Right kidney (tissue), 1 donor: Measurements from ENCODE around the gene ANGPTL2.

Experiments
- DNase-seq: peaks from one replicate; pipeline ENCODE4 v3.0.0-alpha.2; 2016

ANGPTL2 gene

DNA sequence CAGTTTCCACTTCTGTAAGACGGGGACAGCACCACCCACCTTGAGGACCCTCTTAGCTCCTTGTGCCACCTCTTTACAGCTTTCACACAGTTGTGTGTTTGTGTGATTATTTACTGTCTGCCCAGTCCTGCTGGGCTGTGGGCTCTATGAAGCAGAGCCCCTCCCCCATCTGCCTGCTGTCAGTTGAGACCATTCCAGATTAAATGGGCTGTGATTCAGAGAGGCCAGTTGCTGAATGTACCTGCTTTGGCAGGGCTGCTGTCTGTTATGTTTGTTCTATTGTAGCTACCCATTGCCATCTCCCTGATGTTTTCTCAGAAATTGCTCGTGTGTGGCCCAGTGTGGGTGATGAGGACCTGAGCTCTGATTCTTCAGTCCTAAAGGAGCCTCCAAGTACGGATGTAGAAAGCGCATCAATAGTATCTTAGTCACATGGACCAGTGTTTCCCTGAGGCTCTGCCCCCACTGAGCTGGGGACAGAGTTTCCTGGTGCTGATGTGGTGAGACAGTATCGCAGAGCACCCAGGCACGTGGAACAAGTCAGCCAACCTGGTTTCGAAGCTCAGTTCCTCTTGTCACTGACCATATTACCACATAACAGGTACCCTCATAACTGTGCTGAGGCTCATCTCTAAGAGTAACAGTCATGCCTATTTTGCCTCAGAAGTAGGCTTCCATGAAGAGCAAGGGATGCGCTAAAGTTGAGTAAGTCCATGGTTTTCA, 3.7 kb downstream of the ANGPTL2 start:
- DNase-seq: no peak

DNA sequence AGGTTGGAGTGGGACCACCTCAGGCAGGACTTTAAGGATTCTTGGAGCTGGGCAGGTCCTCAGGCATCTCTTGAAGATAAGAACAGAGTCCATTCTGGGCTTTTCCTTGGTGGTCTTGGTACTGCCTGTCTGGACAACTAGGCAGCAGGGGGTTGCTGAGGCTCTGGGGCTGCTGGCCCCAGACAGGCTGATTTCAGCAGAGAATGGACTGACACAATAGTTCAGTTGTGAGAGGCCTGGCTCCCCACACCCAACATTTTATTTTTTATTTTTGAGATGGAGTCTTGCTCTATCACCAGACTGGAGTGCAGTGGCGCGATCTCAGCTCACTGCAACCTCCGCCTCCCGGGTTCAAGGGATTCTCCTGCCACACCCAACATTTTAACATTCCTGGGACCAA, 4.6 kb downstream of the ANGPTL2 start:
- no peak for DNase-seq

- DNase-seq: no peak
These were observed 5.5 kb downstream of the ANGPTL2 start for GRCh38 chr9:127116957-127117356.

DNA sequence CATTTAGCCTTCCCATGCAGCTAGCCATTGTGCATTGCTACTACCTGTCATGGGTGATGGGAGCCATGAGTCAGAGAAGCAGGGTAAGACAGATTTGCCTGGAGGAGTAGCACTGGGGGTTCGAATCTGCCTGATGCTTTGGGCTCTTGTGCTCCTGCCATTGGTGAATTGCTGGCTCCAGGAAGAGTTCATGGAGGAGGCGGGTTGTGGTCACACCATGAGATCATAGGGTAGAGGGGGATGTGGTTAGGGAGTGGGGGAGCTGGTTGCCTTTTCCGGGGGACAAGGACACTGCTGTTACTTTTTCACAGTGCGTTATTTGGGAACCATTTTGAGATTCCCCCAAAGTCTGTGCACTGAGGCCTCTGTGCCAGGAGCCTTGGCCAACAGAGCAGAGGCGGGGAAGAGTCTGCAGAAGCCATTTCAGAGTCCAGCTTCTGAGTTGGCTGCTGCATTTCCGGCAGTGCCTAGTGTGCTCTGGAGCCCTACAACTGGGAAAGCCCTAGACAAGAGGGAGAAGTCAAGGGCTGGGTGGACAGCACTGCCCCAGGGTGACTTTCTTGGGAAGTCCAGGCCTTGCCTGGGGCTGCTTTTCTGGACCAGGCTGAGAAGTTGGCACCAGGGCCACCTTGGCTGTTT, 6.2 kb downstream of the ANGPTL2 start:
- no peak for DNase-seq

DNA sequence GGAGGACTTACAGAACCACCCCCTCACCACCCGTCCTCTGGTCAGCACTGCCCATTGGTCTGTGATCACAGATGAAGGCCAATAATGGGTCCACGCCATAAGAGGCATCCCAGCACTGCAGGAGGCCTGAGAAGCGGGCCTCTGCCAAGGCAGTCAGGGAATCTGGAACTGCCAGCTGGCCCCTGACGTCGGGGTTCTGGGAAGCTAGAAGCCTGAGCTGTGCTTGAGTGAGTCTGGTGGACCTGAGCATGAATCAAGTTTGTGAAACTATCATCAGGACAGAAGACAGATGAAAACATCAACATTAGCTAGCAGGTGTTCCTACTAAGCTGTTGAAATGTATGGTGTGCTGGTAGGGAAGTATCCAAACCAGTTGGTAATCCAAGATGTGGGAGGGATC, 7.8 kb downstream of the ANGPTL2 start:
- no peak for DNase-seq

GRCh38 chr9:127113191-127113972, 9.1 kb downstream of the ANGPTL2 start:
- DNase-seq: no peak

DNA sequence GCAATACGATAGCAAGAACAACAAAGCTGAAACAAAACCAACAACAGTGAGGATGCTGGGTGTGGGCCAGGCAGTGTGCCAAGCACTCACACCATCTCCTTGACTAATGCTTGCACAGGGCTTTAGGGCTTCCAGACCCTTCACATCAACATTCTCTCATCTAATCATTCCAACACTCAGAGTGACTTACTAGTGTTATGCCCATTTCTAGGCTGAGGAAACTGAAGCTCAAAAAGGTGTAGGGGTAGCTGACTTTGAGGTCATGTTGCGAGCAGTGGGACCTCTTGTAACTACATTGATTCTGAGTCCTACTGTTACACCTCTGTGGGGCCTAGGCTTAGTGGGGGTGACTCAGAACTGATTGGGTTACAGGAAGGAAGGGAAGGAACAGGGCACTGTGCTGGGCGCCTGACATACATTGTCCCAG, 9.7 kb downstream of the ANGPTL2 start:
- DNase-seq: no peak

DNA sequence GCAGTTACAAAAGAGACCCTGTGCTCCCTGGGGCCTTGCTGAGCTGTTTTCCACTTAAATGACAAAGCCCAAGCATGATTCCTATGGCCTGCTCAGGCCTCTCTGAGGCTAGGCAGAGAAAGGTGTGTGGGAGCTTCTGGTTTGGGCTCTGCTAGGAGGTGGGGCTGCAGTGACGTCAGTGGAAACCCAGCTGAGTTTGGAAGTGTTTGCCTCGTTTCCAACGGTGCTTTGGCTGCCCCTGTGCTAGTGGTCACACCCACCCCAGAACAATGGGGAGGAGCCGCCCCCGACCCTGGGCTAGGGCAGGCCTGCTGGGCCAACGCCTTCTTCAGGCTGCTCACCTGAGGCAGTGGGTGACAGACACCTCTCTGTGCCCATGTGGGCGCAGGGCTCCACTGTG, 10.4 kb downstream of the ANGPTL2 start:
- DNase-seq: no peak

DNA sequence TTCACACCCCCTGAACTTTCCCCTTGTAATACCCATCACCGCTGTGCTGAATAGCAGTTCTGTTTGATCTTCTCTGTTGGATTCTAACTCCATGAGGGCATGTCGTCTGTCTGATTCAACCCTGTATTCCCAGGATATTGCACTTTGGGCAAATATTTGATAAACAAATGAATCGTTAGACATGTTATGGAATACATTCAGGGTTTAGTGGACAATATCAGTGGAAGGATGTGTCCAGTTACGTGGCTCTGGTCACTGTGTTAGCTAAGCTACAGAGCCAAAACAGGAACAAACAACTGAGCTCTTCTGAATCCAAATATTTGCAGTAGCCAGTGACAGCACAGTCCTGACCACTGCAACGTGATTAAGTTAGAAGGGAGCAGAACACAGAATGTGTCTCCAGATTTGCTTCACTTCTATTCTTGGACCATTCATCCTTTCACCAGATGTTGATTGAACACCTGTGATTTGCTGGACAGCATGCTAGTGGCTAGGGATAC, 13.2 kb downstream of the ANGPTL2 start:
- no peak for DNase-seq

- no peak for DNase-seq
These were observed 14.2 kb downstream of the ANGPTL2 start for GRCh38 chr9:127107929-127108876.

GRCh38 chr9:127107171-127107928, 15.1 kb downstream of the ANGPTL2 start:
- DNase-seq: no peak

GRCh38 chr9:127106466-127106855, 16.0 kb downstream of the ANGPTL2 start:
- no peak for DNase-seq

DNA sequence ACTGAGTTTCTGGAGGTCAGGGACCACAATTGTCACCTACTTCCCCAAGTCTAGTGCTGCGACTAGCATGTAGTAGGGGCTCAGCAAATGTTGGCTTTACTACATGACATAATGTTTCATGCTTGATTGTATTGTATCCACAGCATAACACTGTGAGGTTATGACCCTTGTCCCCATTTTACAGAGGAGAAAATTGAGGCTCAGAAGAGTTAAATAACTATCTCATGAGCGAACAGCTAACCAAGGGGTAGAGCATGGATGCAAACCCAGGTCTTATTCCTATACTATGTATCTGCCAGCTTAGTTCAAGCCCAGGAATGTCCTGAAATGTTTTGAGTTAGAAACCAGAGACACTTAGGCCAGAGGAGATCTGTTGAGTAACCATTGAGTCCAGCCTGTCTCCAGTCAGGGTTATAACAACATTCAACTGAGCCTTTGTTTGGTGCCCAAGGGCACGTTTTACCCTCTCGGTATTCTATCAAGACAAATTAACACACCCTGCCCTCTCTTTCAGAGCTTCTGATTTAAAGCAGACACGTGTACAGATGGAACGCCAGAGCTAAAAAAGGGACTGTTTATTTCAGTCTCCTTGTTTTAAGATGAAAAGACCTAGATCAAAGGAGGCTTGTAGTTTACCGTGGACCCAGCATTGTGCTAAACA, 16.5 kb downstream of the ANGPTL2 start:
- no peak for DNase-seq

DNA sequence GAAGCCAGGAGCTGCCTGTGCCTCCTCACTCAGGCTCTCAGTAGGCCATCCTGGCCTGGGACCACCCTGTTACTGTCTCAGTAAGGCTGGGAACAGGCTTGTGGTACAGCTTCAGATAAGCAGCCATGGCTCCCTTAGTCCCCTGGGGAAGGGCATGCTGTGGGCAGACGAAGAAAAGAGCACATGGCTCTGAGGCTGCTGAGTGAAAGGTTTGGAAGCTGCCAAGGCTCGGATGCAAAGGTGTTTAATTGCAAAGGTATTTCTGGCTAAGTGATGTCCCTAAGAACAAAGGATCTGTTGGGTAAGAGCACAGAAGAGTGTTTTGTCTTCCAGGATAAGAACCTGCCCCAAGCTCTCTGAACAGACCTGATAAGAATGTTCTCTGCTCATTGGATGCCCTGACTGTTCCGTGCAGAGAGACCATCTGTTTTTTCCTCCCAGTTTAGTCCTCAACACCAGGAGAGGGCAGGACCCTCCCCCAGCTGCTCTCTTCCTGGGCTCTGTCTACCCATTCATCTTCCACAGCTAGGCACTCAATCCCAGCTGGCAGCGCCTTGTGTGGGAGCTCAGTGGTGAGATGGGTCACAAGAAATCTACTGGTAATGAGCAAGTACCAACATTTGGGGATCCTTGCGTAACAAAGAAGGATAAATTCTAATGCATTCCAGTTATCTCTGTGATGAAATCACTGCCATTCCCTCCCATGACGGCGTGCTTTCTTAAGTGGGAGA, 17.7 kb downstream of the ANGPTL2 start:
- DNase-seq: no peak

DNA sequence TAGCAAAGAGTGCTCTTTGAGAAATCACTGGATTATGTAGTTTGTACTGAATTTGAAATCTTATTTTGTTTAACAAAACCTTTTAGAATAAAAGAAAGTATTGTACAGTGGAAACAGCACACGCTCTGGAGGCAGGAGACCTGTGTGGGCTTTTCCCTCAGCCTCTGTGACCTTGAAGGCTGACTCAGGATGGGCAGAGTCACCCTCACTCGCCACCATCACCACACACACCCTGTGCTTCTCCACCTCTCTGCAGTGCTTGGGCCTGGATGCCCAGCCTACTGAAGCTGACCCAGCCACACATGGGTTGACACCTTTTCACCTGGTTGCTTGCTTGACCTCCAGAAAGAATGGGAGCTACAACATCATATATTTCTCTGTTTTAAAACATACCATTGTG, 19.6 kb downstream of the ANGPTL2 start:
- DNase-seq: no peak

DNA sequence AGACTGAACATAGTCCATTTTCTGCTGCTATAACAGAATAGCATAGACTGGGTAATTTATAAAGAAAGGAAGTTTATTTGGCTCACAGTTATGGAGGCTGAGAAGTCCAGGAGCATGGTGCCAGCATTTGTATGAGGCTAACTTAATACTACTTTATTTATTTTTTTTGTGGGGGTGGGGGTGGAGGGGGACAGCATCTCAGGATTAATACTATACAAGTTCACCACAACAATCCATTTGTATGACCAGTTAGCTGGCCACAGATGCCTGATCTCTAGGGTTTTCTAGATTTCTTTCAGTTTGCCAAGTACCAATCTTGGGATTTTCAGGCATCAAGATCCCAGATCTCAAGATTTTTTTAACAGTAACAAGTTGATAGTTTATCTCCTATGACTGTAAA, 20.3 kb downstream of the ANGPTL2 start:
- DNase-seq: no peak

- DNase-seq: no peak
These were observed 22.8 kb downstream of the ANGPTL2 start for GRCh38 chr9:127099664-127100063.

- DNase-seq: no peak
These were observed 23.4 kb downstream of the ANGPTL2 start for GRCh38 chr9:127098916-127099553.

GRCh38 chr9:127097683-127098082, 24.8 kb downstream of the ANGPTL2 start:
- no peak for DNase-seq

- no peak for DNase-seq
These were observed 26.2 kb downstream of the ANGPTL2 start for GRCh38 chr9:127096208-127096607.
